K562 (cell line): ENCODE results near the gene MYH9. TPM values are rescaled to one million over a fixed set of nuclear protein-coding genes. Genes with fewer than 3 reads are reported as not detected.

Source experiments
- ATAC-seq: fragments of 200-7000 bp; cut with Tn5 transposase; 3 replicates; pipeline ENCODE4 v1.9.1; 2020; ENCODE audit warnings: moderate library complexity
- BruUV-seq: library from RNA; stranded (reverse); fragments of 400-500 nt; replicated peaks from 2 replicates; lab custom pipeline; 2021; lab: Mats Ljungman, UMichigan
- CTCF ChIA-PET: fragments of 300-600 bp; formaldehyde crosslinking; extraction: SDS; loops from one replicate; lab custom pipeline; 2021; ENCODE audit warnings: low intra/inter-chr PET ratio; lab: Yijun Ruan, JAX
- POLR2A ChIA-PET: fragments of 300-600, 350-650 bp; sonication (Branson Sonifier 250); formaldehyde crosslinking; extraction: SDS; loops from one replicate; lab custom pipeline; 2021; ENCODE audit warnings: antibody characterized with exemption, inconsistent platforms; lab: Yijun Ruan, JAX
- DNase-seq, 4 experiments: peaks; one replicate each; pipeline versions ENCODE4 v3.0.0 to v3.0.0-alpha.2; 2011 to 2018; ENCODE audit warnings: low spot score in 3 of 4, mixed read lengths in 3 of 4; ENCODE audit errors: extremely low read depth in 1 of 4
- FAIRE-seq: peaks from 2 replicates; lab custom pipeline; 2011; peaks lifted over from hg19 to GRCh38; lab: Jason Lieb, UNC
- H2AFZ ChIP-seq: 2 replicates; pipeline ENCODE4 v1.6.0; 2011; ENCODE audit warnings: low read depth, low read length, control low read depth, inconsistent platforms
- H3K27ac ChIP-seq: fragments of 200-600 bp; 3 replicates; pipeline ENCODE4 v1.8.0; 2011; ENCODE audit warnings: low read depth, mild to moderate bottlenecking, control low read depth, inconsistent platforms, low read length, moderate library complexity, mixed read lengths; ENCODE audit errors: extremely low read depth
- H3K27me3 ChIP-seq, 2 experiments: fragments of 300-600 bp in 1 of 2; 2 replicates in 1 of 2; 3 replicates in 1 of 2; pipeline versions ENCODE4 v1.6.0 to v1.8.0; 2011; ENCODE audit warnings: inconsistent platforms in 2 of 2, low read length in 2 of 2, mild to moderate bottlenecking in 1 of 2, mixed read lengths in 1 of 2, moderate library complexity in 1 of 2; ENCODE audit not compliant: control insufficient read depth in 2 of 2, insufficient read depth in 2 of 2
- H3K36me3 ChIP-seq: fragments of 300-600 bp; 3 replicates; pipeline ENCODE4 v1.8.0; 2011; ENCODE audit warnings: mild to moderate bottlenecking, low read length, inconsistent platforms; ENCODE audit not compliant: control insufficient read depth, insufficient read depth
- H3K4me1 ChIP-seq, 2 experiments: fragments of 200-600 bp in 1 of 2; replicated peaks in 1 of 2; 2 replicates in 1 of 2; 3 replicates in 1 of 2; pipeline versions ENCODE4 v1.5.1 to v1.8.0; 2011; ENCODE audit warnings: inconsistent platforms in 2 of 2, low read length in 2 of 2, mild to moderate bottlenecking in 1 of 2, mixed read lengths in 1 of 2, moderate library complexity in 1 of 2; ENCODE audit not compliant: control insufficient read depth in 2 of 2, insufficient read depth in 2 of 2
- H3K4me2 ChIP-seq: 2 replicates; pipeline ENCODE4 v1.6.1; 2011; ENCODE audit warnings: low read length, control low read depth, inconsistent platforms, mixed read lengths; ENCODE audit not compliant: insufficient read depth
- H3K4me3 ChIP-seq: fragments of 200-600 bp; sonication (generic), shearing (Covaris generic); 2 replicates; pipeline ENCODE4 v1.5.1; 2016; ENCODE audit warnings: control low read depth, inconsistent platforms
- H3K79me2 ChIP-seq: fragments of 200-600 bp; 3 replicates; pipeline ENCODE4 v1.8.0; 2011; ENCODE audit warnings: low read length, inconsistent platforms; ENCODE audit not compliant: control insufficient read depth, insufficient read depth
- H3K9ac ChIP-seq, 2 experiments: 2 replicates each; pipeline versions ENCODE4 v1.6.0 to v1.6.1; 2011; ENCODE audit warnings: low read depth in 2 of 2, low read length in 2 of 2, control low read depth in 1 of 2, inconsistent platforms in 1 of 2, mild to moderate bottlenecking in 1 of 2, mixed read lengths in 1 of 2; ENCODE audit not compliant: insufficient read depth in 1 of 2
- H3K9me1 ChIP-seq: one replicate; pipeline ENCODE4 v1.6.0; 2011; ENCODE audit warnings: inconsistent platforms, mild to moderate bottlenecking, low read length, moderate library complexity; ENCODE audit not compliant: control insufficient read depth, insufficient read depth
- H3K9me3 ChIP-seq: replicated peaks from 2 replicates; pipeline ENCODE4 v1.5.1; 2011; ENCODE audit warnings: low read depth, low read length, inconsistent platforms; ENCODE audit not compliant: control insufficient read depth, insufficient read depth
- H4K20me1 ChIP-seq: replicated peaks from 2 replicates; pipeline ENCODE4 v1.6.1; 2011; ENCODE audit warnings: low read length, inconsistent platforms, mixed read lengths; ENCODE audit not compliant: control insufficient read depth, insufficient read depth
- ATF1 ChIP-seq, 2 experiments: fragments of 450-650 bp in 1 of 2; IDR thresholded peaks; 2 replicates each; pipeline ENCODE4 v1.6.1; 2016; ENCODE audit warnings: missing compliant biosample characterization in 1 of 2, missing genetic modification characterization in 1 of 2
- BRD9 ChIP-seq: fragments of 450-650 bp; IDR thresholded peaks from 2 replicates; pipeline ENCODE4 v1.6.1; 2018; ENCODE audit warnings: low read depth; ENCODE audit not compliant: partially characterized antibody
- DNMT1 ChIP-seq: fragments of 450-650 bp; IDR thresholded peaks from 2 replicates; pipeline ENCODE4 v1.6.1; 2016; ENCODE audit warnings: antibody characterized with exemption, mild to moderate bottlenecking
- FOXA3 ChIP-seq, 2 experiments: fragments of 450-650 bp in 1 of 2; sonication (generic) in 1 of 2; formaldehyde crosslinking; IDR thresholded peaks in 1 of 2; conservative IDR thresholded peaks in 1 of 2; 2 replicates each; pipeline versions ENCODE4 v1.4.0 to v1.8.0; 2020 to 2022; ENCODE audit warnings: mild to moderate bottlenecking in 2 of 2, missing genetic modification reagents in 1 of 2
- OTX1 ChIP-seq: fragments of 450-650 bp; formaldehyde crosslinking; IDR thresholded peaks from 2 replicates; pipeline ENCODE4 v1.4.0; 2022; ENCODE audit warnings: mild to moderate bottlenecking
- RB1 ChIP-seq: fragments of 450-650 bp; IDR thresholded peaks from 2 replicates; pipeline ENCODE4 v1.6.1; 2017; ENCODE audit warnings: low read depth, mild to moderate bottlenecking
- U2AF2 ChIP-seq: fragments of 200-400 bp; formaldehyde crosslinking; optimal IDR thresholded peaks from 2 replicates; pipeline ENCODE3; 2017; ENCODE audit warnings: low read depth, mild to moderate bottlenecking, low read length
- ZFP36 ChIP-seq: fragments of 150-350 bp; IDR thresholded peaks from 2 replicates; pipeline ENCODE4 v1.6.1; 2018; ENCODE audit warnings: low read length, low read depth; ENCODE audit not compliant: partially characterized antibody
- ZNF133 ChIP-seq: fragments of 250-450 bp; sonication (Bioruptor Pico); IDR thresholded peaks from 2 replicates; pipeline ENCODE4 v1.4.0; 2020; ENCODE audit warnings: mild to moderate bottlenecking
- ZNF165 ChIP-seq: fragments of 250-450 bp; sonication (Bioruptor Pico); IDR thresholded peaks from 2 replicates; pipeline ENCODE4 v1.4.0; 2020; ENCODE audit warnings: borderline replicate concordance
- ZNF23 ChIP-seq: fragments of 250-450 bp; sonication (Bioruptor Pico); IDR thresholded peaks from 2 replicates; pipeline ENCODE4 v1.4.0; 2020; ENCODE audit warnings: mild to moderate bottlenecking
- ZNF764 ChIP-seq: fragments of 250-450 bp; sonication (Bioruptor Pico); IDR thresholded peaks from 2 replicates; pipeline ENCODE4 v1.4.0; 2020; ENCODE audit warnings: low read depth, mild to moderate bottlenecking, moderate library complexity
- WGBS: fragments of 100-300 bp; shearing (Covaris generic); methylation state at CpG from one replicate; pipeline ENCODE4 v1.1.6; 2016; ENCODE audit warnings: low coverage, mixed read lengths; ENCODE audit not compliant: insufficient coverage; ENCODE audit errors: missing lambda C conversion rate; 5-methylcytosine and 5-hydroxymethylcytosine counted together
- in situ Hi-C: fragments of 300-500 bp; cut with MboI; formaldehyde crosslinking; loops from 4 replicates; pipeline ENCODE4 v1.15.0; 2018; ENCODE audit warnings: inconsistent platforms, mixed read lengths
- intact Hi-C: fragments of 100-400 bp; cut with micrococcal nuclease; formaldehyde crosslinking; loops from 2 replicates; pipeline ENCODE4 v1.14.2; 2022
- polyA plus RNA-seq, 8 experiments: library from polyadenylated mRNA; depleted of rRNA in 4 of 8; stranded (reverse) in 5 of 8; unstranded in 3 of 8; fragments of >200 nt; fragmentation: Nextera tagmentation in 2 of 8; fragmentation: Illumina TruSeq in 1 of 8; extraction: Ambion mirVana in 2 of 8; extraction: Trizol in 1 of 8; gene quantifications; 2 replicates each; pipeline versions ENCODE4 v1.2.1 to v1.2.3, GENCODE V29; 2011 to 2014; ENCODE audit warnings: inconsistent platforms in 1 of 8, missing spikeins in 1 of 8
- total RNA-seq, 7 experiments: library from RNA; depleted of rRNA in 6 of 7; stranded (reverse); fragments of >200 nt in 6 of 7; fragmentation: Illumina TruSeq in 2 of 7; extraction: Trizol in 2 of 7; gene quantifications; 2 replicates each; pipeline versions ENCODE4 v1.2.1 to v1.2.3, GENCODE V29; 2011 to 2021; ENCODE audit warnings: low replicate concordance in 1 of 7

MYH9 gene
- total and polyA plus RNA-seq, 9 of the 15 experiments (the other 6 are each of a cell fraction or from before 2014, with no cell fraction given) = 0.71 to 111 (median 24.6) TPM

GRCh38 chr22:36367479-36367878, 20.3 kb downstream of the MYH9 start:
- H3K36me3 ChIP-seq = peaks cover 9% of the 10 kb centered on the region; the same call in 1 of the 3 replicates
- FAIRE-seq (no peak), DNase-seq (no peak), ATAC-seq (no peak)
- in situ Hi-C loops = no loop called here
- ChIA-PET CTCF (no interaction called here), POLR2A (interaction anchor here (0.5 to 1.2 kb wide), 3 partner anchors 21 to 114 kb away, joined by 3 to 4 read pairs (median 3); partner anchors contain the start of genes MYH9 and TXN2)
- H3K79me2 ChIP-seq = peaks cover 74% of the 10 kb centered on the region
- no peak overlapping the region for H2AFZ ChIP-seq
- no peak for TF ChIP-seq RB1
- TF ChIP-seq U2AF2 = no peak
- no peak for TF ChIP-seq OTX1 (CRISPR knock-in tag)
- no peak for TF ChIP-seq BRD9
- TF ChIP-seq ZNF165 (CRISPR knock-in tag) = no peak
- TF ChIP-seq ZFP36 = no peak
- TF ChIP-seq ZNF23 (CRISPR knock-in tag) = no peak
- no peak for TF ChIP-seq DNMT1
- TF ChIP-seq ATF1 (CRISPR knock-in tag; IDR thresholded peaks at IDR 0.05) = no peak
- no peak for TF ChIP-seq ATF1 (tag; IDR thresholded peaks at IDR 0.05)
- TF ChIP-seq ZNF764 (CRISPR knock-in tag) = no peak
- no peak for TF ChIP-seq FOXA3 (CRISPR knock-in tag; conservative IDR thresholded peaks at IDR 0.05 in 1 of 2, IDR thresholded peaks at IDR 0.05 in 1 of 2)
- no peak for TF ChIP-seq ZNF133 (CRISPR knock-in tag)
- H3K4me1 ChIP-seq = peaks cover 47 to 65% of the 10 kb centered on the region in 2 experiments
- WGBS = 98% methylated on average over 4 of the region's 7 CpGs
- no peak overlapping the region for H3K4me2 ChIP-seq
- no peak overlapping the region for H3K9ac ChIP-seq
- H3K4me3 ChIP-seq = no peak overlapping the region
- peaks cover 2% of the 10 kb centered on the region for H3K9me1 ChIP-seq
- no peaks in the 10 kb centered on the region for H3K9me3 ChIP-seq
- peaks cover 59% of the 10 kb centered on the region for H4K20me1 ChIP-seq
- H3K27me3 ChIP-seq = no peaks in the 10 kb centered on the region
- BruUV-seq = no TSS peak
- intact Hi-C loops = loop anchor here (5.0 kb wide), 2 partner anchors 55 to 100 kb away; no protein-coding TSS in a partner anchor
- H3K27ac ChIP-seq = no peak overlapping the region
